Tibial nerve (tissue), 4 donors: ENCODE data around the gene SIVA1. TPM values are rescaled to one million over a fixed set of nuclear protein-coding genes. Genes with fewer than 3 reads are reported as not detected.

Experiments
- DNase-seq, 2 donors: peaks; one replicate each; pipeline ENCODE4 v3.0.0-alpha.2; 2019; ENCODE audit warnings: low spot score in 2 of 2
- H3K27ac ChIP-seq, 4 donors: fragments of 200-600 bp; sonication (generic) in 3 of 4; one replicate each; pipeline ENCODE4 v1.5.1; 2017 to 2019; ENCODE audit warnings: mild to moderate bottlenecking in 1 of 4
- H3K27me3 ChIP-seq, 2 donors: fragments of 200-600 bp; sonication (generic) in 1 of 2; one replicate each; pipeline versions ENCODE4 v1.5.1 to v1.6.0; 2017 to 2019
- H3K36me3 ChIP-seq, 3 donors: fragments of 200-600 bp; sonication (generic); one replicate each; pipeline ENCODE4 v1.5.1; 2018 to 2019
- H3K4me1 ChIP-seq, 4 donors: fragments of 200-600 bp; sonication (generic) in 3 of 4; one replicate each; pipeline ENCODE4 v1.5.1; 2017 to 2019
- H3K4me3 ChIP-seq, 4 donors: fragments of 200-600 bp; sonication (generic) in 3 of 4; one replicate each; pipeline ENCODE4 v1.5.1; 2017 to 2019; ENCODE audit warnings: mild to moderate bottlenecking in 1 of 4, moderate library complexity in 1 of 4
- H3K9me3 ChIP-seq, 4 donors: fragments of 200-600 bp; sonication (generic) in 3 of 4; one replicate each; pipeline ENCODE4 v1.5.1; 2017 to 2019
- CTCF ChIP-seq, 5 experiments: fragments of 200-600 bp in 3 of 5; fragments of 450-650 bp in 2 of 5; sonication (generic) in 3 of 5; IDR thresholded peaks; one replicate each; pipeline ENCODE4 v1.5.1; 2016 to 2019; ENCODE audit warnings: antibody characterized with exemption in 5 of 5, mild to moderate bottlenecking in 3 of 5, moderate library complexity in 2 of 5
- EP300 ChIP-seq, 2 donors: sonication (generic); formaldehyde crosslinking; IDR thresholded peaks; one replicate each; pipeline ENCODE4 v1.6.1; 2017; ENCODE audit warnings: antibody characterized with exemption in 2 of 2, mild to moderate bottlenecking in 1 of 2
- POLR2A ChIP-seq, 2 donors: fragments of 450-650 bp; IDR thresholded peaks; one replicate each; pipeline ENCODE4 v1.6.1; 2017; ENCODE audit warnings: antibody characterized with exemption in 2 of 2, mild to moderate bottlenecking in 2 of 2, moderate library complexity in 2 of 2
- WGBS, 2 donors: methylation state at CpG; one replicate each; pipeline ENCODE4 v1.1.5; 2018; 5-methylcytosine and 5-hydroxymethylcytosine counted together
- total RNA-seq, 4 donors: library from RNA; depleted of rRNA; stranded (reverse); fragments of >200 nt; gene quantifications; one replicate each; pipeline ENCODE4 v1.1.0, GENCODE V29; 2016

Gene SIVA1
- total RNA-seq, 4 donors from 2014 or later, result 260 to 422 (median 378) TPM

- H3K9me3 ChIP-seq, result no peaks in the 10 kb centered on the region
- 84 to 86% methylated on average over 11 to 16 of the region's 18 CpGs for whole genome bisulfite sequencing, 2 donors
- H3K27me3 ChIP-seq, result no peaks in the 10 kb centered on the region
- DNase-seq, result no peak
- H3K27ac ChIP-seq, result peak overlapping the region; percentile 58 to 92 (median 76)
- TF ChIP-seq CTCF (IDR thresholded peaks at IDR 0.05) (peak in 1 of 5 experiments; percentile 10), POLR2A (IDR thresholded peaks at IDR 0.05) (no peak)
- H3K4me3 ChIP-seq, result no peak overlapping the region
- H3K36me3 ChIP-seq, result no peaks in the 10 kb centered on the region
- peaks cover 0 to 48% (median 37%) of the 10 kb centered on the region in 4 donors for H3K4me1 ChIP-seq
Observed at GRCh38 chr14:104731320-104732294, 21.3 kb upstream of the SIVA1 start.

- TF ChIP-seq EP300 (IDR thresholded peaks at IDR 0.05) (peak; percentile 86 to 87), CTCF (IDR thresholded peaks at IDR 0.05) (no peak), POLR2A (IDR thresholded peaks at IDR 0.05) (peak in 1 of 2 donors; percentile 24)
Observed at GRCh38 chr14:104732355-104732804, 20.6 kb upstream of the SIVA1 start.

GRCh38 chr14:104732931-104733681 lies 19.8 kb upstream of the SIVA1 start:
- Histone ChIP-seq H3K27ac (peak overlapping the region; percentile 17 to 92 (median 74)), H3K9me3 (no peaks in the 10 kb centered on the region), H3K27me3 (no peaks in the 10 kb centered on the region), H3K36me3 (no peaks in the 10 kb centered on the region), H3K4me1 (peaks cover 0 to 56% (median 43%) of the 10 kb centered on the region in 4 donors), H3K4me3 (no peak overlapping the region)
- no peak for TF ChIP-seq EP300 (IDR thresholded peaks at IDR 0.05)
- TF ChIP-seq POLR2A (IDR thresholded peaks at IDR 0.05), result no peak
- TF ChIP-seq CTCF (IDR thresholded peaks at IDR 0.05), result no peak
- no peak for DNase-seq
- 89 to 91% methylated on average over 19 to 21 of the region's 23 CpGs for WGBS, 2 donors

More at GRCh38 chr14:104732355-104732804, 20.6 kb upstream of the SIVA1 start:
- H3K36me3 ChIP-seq, result no peaks in the 10 kb centered on the region
- H3K9me3 ChIP-seq, result no peaks in the 10 kb centered on the region
- no peak for DNase-seq
- H3K4me1 ChIP-seq, result peaks cover 0 to 56% (median 43%) of the 10 kb centered on the region in 4 donors
- no peak overlapping the region for H3K4me3 ChIP-seq
- peak overlapping the region; percentile 58 to 92 (median 76) for H3K27ac ChIP-seq
- no peaks in the 10 kb centered on the region for H3K27me3 ChIP-seq
- WGBS, 2 donors, result 67% methylated on average over 8 to 14 of the region's 14 CpGs

- no peak for TF ChIP-seq EP300 (IDR thresholded peaks at IDR 0.05)
- no peak for TF ChIP-seq POLR2A (IDR thresholded peaks at IDR 0.05)
- TF ChIP-seq CTCF (IDR thresholded peaks at IDR 0.05), result no peak
- no peaks in the 10 kb centered on the region for H3K9me3 ChIP-seq
- no peak overlapping the region for H3K4me3 ChIP-seq
- H3K27ac ChIP-seq, result peak overlapping the region in 3 of 4 donors; percentile 82 to 92 (median 91)
- DNase-seq, result no peak
- WGBS, 2 donors, result 89 to 91% methylated on average over 6 of the region's 6 CpGs
- H3K4me1 ChIP-seq, result peaks cover 0 to 56% (median 43%) of the 10 kb centered on the region in 4 donors
- peaks cover 0 to 2% (median 0%) of the 10 kb centered on the region in 3 donors for H3K36me3 ChIP-seq
- H3K27me3 ChIP-seq, result no peaks in the 10 kb centered on the region
Observed at GRCh38 chr14:104734051-104734587, 18.8 kb upstream of the SIVA1 start.
